Activated T-helper 2 cell treated with anti-CD3 and anti-CD28 coated beads, Interferon-gamma antibody, Interleukin-2, Interleukin-4, amounts not matched to agents 10 μg/mL and 5 μg/mL and 100 μg/mL, durations not matched to agents 14 hours and 24 hours and 36 hours (primary cell): Measurements from ENCODE around the gene PIP5K1C. TPM values are rescaled to one million over a fixed set of nuclear protein-coding genes. Genes with fewer than 3 reads are reported as not detected.
A peak's percentile ranks its signal among the peaks of the same experiment; 100 is the strongest.

Experiments used
- DNase-seq: peaks from one replicate; pipeline ENCODE4 v3.0.0; 2021; ENCODE audit warnings: low spot score
- H3K27ac Mint-ChIP-seq: one replicate; pipeline ENCODE4 v1.8.0; 2021; ENCODE audit warnings: mixed read lengths
- H3K27me3 Mint-ChIP-seq: one replicate; pipeline ENCODE4 v1.8.0; 2021; ENCODE audit warnings: low read depth, mixed read lengths
- H3K36me3 Mint-ChIP-seq: one replicate; pipeline ENCODE4 v1.8.0; 2021; ENCODE audit warnings: low read depth, mixed read lengths
- H3K4me1 Mint-ChIP-seq: one replicate; pipeline ENCODE4 v1.8.0; 2021; ENCODE audit warnings: low read depth, mixed read lengths
- H3K4me3 Mint-ChIP-seq: one replicate; pipeline ENCODE4 v1.8.0; 2021; ENCODE audit warnings: low read depth, mild to moderate bottlenecking, moderate library complexity, mixed read lengths
- H3K9me3 Mint-ChIP-seq: one replicate; pipeline ENCODE4 v1.8.0; 2021; ENCODE audit warnings: mixed read lengths
- intact Hi-C: fragments of 100-400 bp; cut with micrococcal nuclease; formaldehyde crosslinking; loops from one replicate; pipeline ENCODE4 v1.15.1; 2023
- total RNA-seq: library from RNA; stranded (reverse); gene quantifications from 2 replicates; pipeline ENCODE4 v1.2.3, GENCODE V29; 2022

The PIP5K1C gene
- total RNA-seq, 1 donor from 2014 or later: 22.5 TPM

- DNase-seq: no peak
- Mint-ChIP-seq H3K36me3 (no peaks in the 10 kb centered on the region), H3K4me1 (peaks cover under 1% of the 10 kb centered on the region), H3K4me3 (no peak overlapping the region), H3K27me3 (no peaks in the 10 kb centered on the region), H3K27ac (no peak overlapping the region), H3K9me3 (no peaks in the 10 kb centered on the region)
- intact Hi-C loops: no loop called here
Measured at GRCh38 chr19:3732108-3732507, 31.8 kb upstream of the PIP5K1C start.

GRCh38 chr19:3730457-3730958, 30.2 kb upstream of the PIP5K1C start:
- no peaks in the 10 kb centered on the region for H3K9me3 Mint-ChIP-seq
- no peak for DNase-seq
- H3K4me1 Mint-ChIP-seq: no peaks in the 10 kb centered on the region
- intact Hi-C loops: no loop called here
- no peak overlapping the region for H3K4me3 Mint-ChIP-seq
- no peaks in the 10 kb centered on the region for H3K36me3 Mint-ChIP-seq
- no peaks in the 10 kb centered on the region for H3K27me3 Mint-ChIP-seq
- no peak overlapping the region for H3K27ac Mint-ChIP-seq

DNA sequence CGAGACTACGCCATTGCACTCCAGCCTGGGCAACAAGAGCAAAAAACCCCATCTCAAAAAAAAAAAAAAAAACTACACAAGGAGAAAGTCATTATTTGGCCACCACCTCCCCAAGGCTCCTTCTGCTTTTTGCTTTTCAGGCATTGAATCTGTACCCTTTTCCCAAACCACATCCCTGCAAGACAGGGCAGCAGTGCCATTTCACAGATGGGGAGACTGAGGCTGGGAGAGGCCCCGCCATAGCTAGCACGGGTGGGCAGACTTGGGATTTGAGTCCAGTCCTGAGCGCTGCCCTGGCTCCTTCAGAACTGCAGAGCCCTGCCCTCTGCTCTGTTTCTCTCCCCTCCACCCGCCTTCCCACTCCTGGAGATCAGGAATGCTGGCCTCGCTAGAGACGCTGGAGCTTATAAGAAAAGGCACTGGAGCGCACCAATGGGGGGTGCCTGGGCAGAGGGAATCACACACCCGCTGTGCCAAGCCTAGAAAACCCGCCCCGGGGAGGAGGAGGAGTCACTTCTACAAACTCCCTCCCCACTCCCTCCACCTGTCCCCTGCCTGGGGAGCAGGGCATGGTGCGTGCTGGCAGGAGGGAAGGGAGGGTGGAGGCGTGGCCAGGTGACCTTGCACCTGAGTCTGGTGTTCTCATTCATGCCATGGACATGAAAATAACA, 25.5 kb upstream of the PIP5K1C start:
- intact Hi-C loops: no loop called here
- Mint-ChIP-seq H3K4me1 (no peaks in the 10 kb centered on the region), H3K9me3 (no peaks in the 10 kb centered on the region), H3K36me3 (no peaks in the 10 kb centered on the region), H3K27ac (no peak overlapping the region), H3K27me3 (peaks cover 19% of the 10 kb centered on the region), H3K4me3 (no peak overlapping the region)
- DNase-seq: no peak

GRCh38 chr19:3725121-3725520, 24.9 kb upstream of the PIP5K1C start:
- intact Hi-C loops: no loop called here
- Mint-ChIP-seq H3K9me3 (no peaks in the 10 kb centered on the region), H3K36me3 (no peaks in the 10 kb centered on the region), H3K27me3 (peaks cover 21% of the 10 kb centered on the region), H3K4me3 (no peak overlapping the region), H3K27ac (no peak overlapping the region), H3K4me1 (no peaks in the 10 kb centered on the region)
- DNase-seq: no peak

DNA sequence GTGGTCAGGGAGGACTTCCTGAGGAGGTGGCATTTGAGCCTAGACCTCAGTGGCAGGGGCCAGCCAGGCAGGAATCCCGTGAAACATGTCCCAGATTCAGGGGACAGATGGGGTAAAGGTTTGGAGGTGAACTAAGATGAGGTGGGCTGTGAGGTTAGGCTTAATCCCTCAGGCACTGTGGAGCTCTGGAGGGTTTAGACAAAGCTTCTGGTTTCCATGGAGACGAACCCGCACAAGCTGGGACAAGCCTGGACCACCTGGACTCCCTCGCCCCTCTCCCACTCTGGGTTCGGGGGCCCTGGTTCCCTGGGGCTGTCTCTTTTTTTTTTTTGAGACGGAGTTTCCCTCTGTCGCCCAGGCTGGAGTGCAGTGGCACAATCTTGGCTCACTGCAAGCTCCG, 23.6 kb upstream of the PIP5K1C start:
- no peak for DNase-seq
- H3K27ac Mint-ChIP-seq: no peak overlapping the region
- intact Hi-C loops: no loop called here
- H3K9me3 Mint-ChIP-seq: no peaks in the 10 kb centered on the region
- no peaks in the 10 kb centered on the region for H3K4me1 Mint-ChIP-seq
- no peaks in the 10 kb centered on the region for H3K36me3 Mint-ChIP-seq
- no peak overlapping the region for H3K4me3 Mint-ChIP-seq
- H3K27me3 Mint-ChIP-seq: peaks cover 23% of the 10 kb centered on the region

GRCh38 chr19:3723110-3723488, 22.8 kb upstream of the PIP5K1C start:
- H3K4me3 Mint-ChIP-seq: no peak overlapping the region
- H3K27ac Mint-ChIP-seq: no peak overlapping the region
- peaks cover 23% of the 10 kb centered on the region for H3K27me3 Mint-ChIP-seq
- H3K4me1 Mint-ChIP-seq: no peaks in the 10 kb centered on the region
- no peak for DNase-seq
- H3K36me3 Mint-ChIP-seq: no peaks in the 10 kb centered on the region
- no peaks in the 10 kb centered on the region for H3K9me3 Mint-ChIP-seq
- intact Hi-C loops: no loop called here

DNA sequence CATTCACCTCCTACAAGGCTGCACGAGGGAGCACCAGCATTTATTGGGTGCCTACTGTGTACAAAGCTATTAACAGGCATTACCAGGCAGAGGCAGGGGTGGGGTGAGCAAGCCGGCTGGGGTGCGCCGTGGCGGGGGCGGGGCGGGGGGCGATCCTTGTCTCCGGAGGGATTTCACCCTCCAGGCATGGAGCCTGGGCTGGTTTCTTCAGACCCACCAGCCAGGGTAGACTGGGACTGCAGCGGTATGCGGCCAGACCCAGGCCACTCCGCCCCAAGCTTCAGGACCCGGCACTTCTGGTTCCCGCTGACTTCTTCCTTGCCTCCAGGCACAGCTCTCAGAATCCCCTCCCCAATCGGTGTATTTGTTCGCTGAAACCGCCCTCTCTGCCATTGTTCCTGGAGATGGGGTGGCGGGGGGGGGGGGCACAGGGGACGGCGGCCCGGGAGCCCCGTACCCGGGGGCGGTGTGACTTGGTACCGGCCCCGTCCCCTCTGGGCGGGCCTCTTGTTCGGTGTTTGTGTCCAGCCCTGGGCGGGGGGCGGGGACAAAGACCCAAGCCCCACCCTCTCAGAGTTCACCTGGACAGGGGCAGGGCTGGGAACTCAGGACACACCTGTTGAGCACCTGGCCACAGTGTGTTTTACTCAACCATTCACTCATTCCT, 22.3 kb upstream of the PIP5K1C start:
- Mint-ChIP-seq H3K9me3 (no peaks in the 10 kb centered on the region), H3K4me3 (no peak overlapping the region), H3K36me3 (no peaks in the 10 kb centered on the region), H3K27me3 (peaks cover 23% of the 10 kb centered on the region), H3K4me1 (no peaks in the 10 kb centered on the region), H3K27ac (no peak overlapping the region)
- DNase-seq: no peak
- intact Hi-C loops: no loop called here

GRCh38 chr19:3721887-3722442, 21.7 kb upstream of the PIP5K1C start:
- no peak for DNase-seq
- Mint-ChIP-seq H3K36me3 (no peaks in the 10 kb centered on the region), H3K4me3 (no peak overlapping the region), H3K9me3 (no peaks in the 10 kb centered on the region), H3K4me1 (no peaks in the 10 kb centered on the region), H3K27me3 (peaks cover 23% of the 10 kb centered on the region), H3K27ac (no peak overlapping the region)
- intact Hi-C loops: no loop called here

GRCh38 chr19:3721131-3721886, 21.0 kb upstream of the PIP5K1C start:
- no peaks in the 10 kb centered on the region for H3K9me3 Mint-ChIP-seq
- no peaks in the 10 kb centered on the region for H3K4me1 Mint-ChIP-seq
- H3K27ac Mint-ChIP-seq: no peak overlapping the region
- H3K27me3 Mint-ChIP-seq: peaks cover 23% of the 10 kb centered on the region
- H3K4me3 Mint-ChIP-seq: no peak overlapping the region
- DNase-seq: peak; percentile 81
- H3K36me3 Mint-ChIP-seq: no peaks in the 10 kb centered on the region
- intact Hi-C loops: no loop called here

DNA sequence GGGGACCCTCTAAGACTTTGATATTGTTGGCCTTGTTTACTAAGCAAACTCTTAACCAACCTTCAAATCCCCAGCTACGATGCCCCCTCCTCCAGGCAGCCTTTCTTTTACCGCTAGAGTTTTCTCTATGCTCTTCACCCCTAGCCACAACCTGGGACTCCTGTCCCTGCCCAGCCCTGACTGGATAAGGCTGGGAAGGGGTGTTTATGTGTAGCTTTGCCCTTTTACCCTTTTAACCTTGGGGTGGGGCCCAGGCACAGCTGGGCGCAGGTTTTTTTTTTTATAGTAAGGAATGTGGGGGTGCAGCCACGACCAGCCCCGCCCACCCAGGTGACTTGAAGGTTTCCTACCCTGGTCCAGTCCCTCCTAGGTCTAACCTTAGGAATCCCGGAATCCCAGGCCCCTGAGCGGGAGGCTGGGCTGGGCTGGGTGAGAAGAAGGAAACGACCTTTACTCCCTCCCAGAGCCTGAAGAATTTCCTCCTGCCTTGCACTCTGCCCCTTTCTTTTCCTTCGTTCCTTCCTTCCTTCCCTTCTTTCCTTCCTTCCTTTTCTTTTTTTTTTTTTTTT, 20.2 kb upstream of the PIP5K1C start:
- intact Hi-C loops: no loop called here
- H3K27ac Mint-ChIP-seq: no peak overlapping the region
- DNase-seq: no peak
- H3K4me3 Mint-ChIP-seq: no peak overlapping the region
- no peaks in the 10 kb centered on the region for H3K9me3 Mint-ChIP-seq
- peaks cover 23% of the 10 kb centered on the region for H3K27me3 Mint-ChIP-seq
- no peaks in the 10 kb centered on the region for H3K36me3 Mint-ChIP-seq
- H3K4me1 Mint-ChIP-seq: no peaks in the 10 kb centered on the region

GRCh38 chr19:3719868-3720267, 19.6 kb upstream of the PIP5K1C start:
- H3K27ac Mint-ChIP-seq: no peak overlapping the region
- intact Hi-C loops: no loop called here

DNA sequence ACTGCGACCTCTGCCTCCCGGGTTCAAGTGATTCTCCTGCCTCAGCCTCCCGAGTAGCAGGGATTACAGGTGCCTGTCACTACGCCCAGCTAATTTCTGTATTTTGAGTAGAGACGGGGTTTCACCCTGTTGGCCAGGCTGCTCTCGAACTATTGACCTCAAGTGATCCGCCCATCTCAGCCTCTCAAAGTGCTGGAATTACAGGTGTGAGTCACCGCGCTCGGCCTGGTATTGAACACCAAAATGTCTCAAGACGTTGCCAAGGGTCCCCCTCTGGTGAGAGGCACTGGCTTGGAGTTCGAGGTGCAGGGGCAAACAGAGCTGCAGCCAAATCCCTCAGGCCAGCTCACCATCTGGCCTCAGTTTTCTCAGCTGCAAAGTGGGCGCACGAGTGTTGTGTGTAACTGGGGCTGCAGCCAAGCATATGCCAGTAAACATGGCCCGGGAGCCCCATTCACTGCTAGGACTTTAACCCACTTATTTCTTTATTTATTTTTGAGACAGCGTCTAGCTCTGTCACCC, 15.9 kb upstream of the PIP5K1C start:
- Mint-ChIP-seq H3K27ac (no peak overlapping the region), H3K9me3 (no peaks in the 10 kb centered on the region), H3K4me3 (no peak overlapping the region), H3K27me3 (peaks cover 14% of the 10 kb centered on the region), H3K4me1 (no peaks in the 10 kb centered on the region), H3K36me3 (no peaks in the 10 kb centered on the region)
- intact Hi-C loops: no loop called here
- no peak for DNase-seq

More at GRCh38 chr19:3719868-3720267, 19.6 kb upstream of the PIP5K1C start:
- Mint-ChIP-seq H3K9me3 (no peaks in the 10 kb centered on the region), H3K4me3 (no peak overlapping the region), H3K27me3 (peaks cover 23% of the 10 kb centered on the region), H3K36me3 (no peaks in the 10 kb centered on the region), H3K4me1 (no peaks in the 10 kb centered on the region)
- no peak for DNase-seq
